IPS-18c (cell line): ENCODE measurements around the gene NTPCR.
"Not testable (repeated sequence)": the region's sequence is repeated elsewhere in the genome, so short reads cannot be mapped to it uniquely, and the experiment has no call there.

Experiments
- H3K4me3 ChIP-seq: 2 replicates; pipeline ENCODE4 v1.7.0; 2013; ENCODE audit warnings: low read depth, mild to moderate bottlenecking, low read length, moderate library complexity; ENCODE audit not compliant: insufficient read depth
- H3K9me3 ChIP-seq: one replicate; pipeline ENCODE4 v1.6.1; 2013; ENCODE audit warnings: mild to moderate bottlenecking, low read length, moderate library complexity; ENCODE audit not compliant: control insufficient read depth, insufficient read depth

Gene NTPCR

DNA sequence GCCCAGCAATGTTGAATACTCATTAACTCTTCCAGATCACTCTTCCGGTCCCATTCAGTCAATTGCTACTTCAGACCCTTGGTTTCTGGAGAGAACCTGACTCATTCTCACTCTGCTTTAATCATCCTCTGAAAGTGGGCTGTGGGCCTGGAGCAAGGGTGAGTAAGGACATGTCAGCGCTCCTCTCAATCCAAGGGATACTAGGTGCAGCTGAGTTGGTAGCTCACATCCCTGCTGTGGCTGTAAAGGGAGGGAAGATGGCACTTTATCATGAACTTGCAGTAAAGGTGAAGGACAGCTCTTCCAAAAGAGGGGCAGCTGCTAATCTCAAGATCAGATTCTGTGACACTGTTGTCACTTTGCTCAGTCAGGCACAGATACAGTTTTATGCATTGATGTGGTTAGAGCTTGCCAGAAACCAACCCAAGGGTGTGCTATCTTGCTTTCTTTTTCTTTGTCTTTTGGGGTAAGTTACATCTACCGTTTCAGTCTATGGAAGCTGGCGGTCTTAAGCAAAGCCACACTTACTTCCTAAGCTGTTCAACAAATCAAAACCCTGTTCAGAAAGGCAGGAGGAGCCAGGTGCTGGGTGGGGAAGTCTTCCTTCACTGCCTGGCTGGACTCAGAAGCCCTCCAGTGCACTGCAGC is 26.5 kb upstream of the NTPCR start:
- H3K4me3 ChIP-seq = no peak overlapping the region

DNA sequence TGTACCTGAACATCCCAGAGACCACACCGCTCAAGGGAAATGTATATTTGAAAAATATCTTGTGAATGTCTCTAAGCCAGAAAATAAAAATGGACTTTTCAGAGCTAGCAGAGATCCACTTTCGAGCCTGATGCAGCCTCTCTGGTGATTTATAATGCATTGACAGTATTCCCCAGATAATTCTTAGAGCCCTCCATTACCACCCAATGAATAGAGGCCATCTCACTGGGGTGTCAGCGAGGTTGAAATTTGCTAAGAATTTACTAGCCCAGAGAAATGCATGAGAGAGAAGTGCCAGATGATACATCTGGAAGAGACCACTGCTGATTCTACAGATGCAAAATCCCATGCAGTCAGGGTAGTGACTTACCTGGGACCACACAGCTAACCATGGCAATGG is 25.5 kb upstream of the NTPCR start:
- Histone ChIP-seq H3K9me3 (no peaks in the 10 kb centered on the region), H3K4me3 (no peak overlapping the region)

More for the DNA sequence above, 26.5 kb upstream of the NTPCR start:
- H3K9me3 ChIP-seq = no peaks in the 10 kb centered on the region

DNA sequence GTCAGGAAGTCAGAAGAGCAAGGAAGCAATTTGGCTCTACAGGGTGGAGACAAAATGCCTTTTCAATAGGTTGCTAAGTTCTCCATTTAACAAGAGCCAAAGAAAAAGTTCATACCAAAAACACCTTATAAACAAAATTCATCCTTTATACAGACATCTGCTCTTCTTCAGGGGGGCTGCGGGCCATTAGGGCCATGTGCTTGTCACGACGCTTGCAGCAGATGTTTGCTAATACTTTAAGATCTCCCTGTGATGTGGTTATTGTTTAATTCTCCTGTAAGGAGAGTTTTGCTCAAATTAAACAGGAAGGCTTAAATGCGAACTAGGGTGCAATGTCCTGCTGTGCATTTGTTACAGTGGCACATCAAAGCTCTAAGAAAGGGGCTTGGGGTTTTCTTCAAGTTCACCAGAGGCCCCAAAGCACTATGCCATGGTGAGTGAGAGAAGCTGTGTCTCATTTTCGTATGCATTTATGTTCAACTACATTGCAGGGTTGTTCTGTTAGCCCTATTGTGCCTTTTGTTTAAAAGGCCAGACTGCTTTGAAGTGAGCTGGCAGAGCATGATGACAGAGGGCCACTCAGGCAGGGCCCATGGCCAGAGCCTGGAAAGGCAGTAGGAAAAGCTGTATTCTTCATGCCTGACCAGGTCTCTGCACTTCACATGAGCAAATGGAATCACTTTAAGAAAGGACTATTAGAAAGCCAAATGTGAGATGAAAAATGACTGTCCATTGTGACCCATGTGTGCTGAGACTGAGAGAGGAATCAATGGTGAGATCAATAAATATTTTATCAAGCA is 24.8 kb upstream of the NTPCR start:
- Histone ChIP-seq H3K4me3 (no peak overlapping the region), H3K9me3 (no peaks in the 10 kb centered on the region)

DNA sequence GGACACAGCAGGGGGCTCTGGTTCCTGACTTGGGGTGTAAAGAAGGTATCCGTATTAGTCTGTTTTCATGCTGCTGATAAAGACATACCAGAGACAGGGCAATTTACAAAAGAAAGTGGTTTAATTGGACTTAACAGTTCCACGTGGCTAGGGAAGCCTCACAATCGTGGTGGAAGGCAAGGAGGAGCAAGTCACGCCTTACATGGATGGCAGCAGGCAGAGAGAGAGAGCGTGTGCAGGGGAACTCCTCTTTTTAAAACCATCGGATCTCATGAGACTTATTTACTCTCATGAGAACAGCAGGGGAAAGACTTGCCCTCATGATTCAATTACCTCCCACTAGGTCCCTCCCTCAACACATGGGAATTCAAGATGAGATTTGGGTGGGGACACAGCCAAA is 23.2 kb upstream of the NTPCR start:
- not testable (repeated sequence) for H3K9me3 ChIP-seq, H3K4me3 ChIP-seq

DNA sequence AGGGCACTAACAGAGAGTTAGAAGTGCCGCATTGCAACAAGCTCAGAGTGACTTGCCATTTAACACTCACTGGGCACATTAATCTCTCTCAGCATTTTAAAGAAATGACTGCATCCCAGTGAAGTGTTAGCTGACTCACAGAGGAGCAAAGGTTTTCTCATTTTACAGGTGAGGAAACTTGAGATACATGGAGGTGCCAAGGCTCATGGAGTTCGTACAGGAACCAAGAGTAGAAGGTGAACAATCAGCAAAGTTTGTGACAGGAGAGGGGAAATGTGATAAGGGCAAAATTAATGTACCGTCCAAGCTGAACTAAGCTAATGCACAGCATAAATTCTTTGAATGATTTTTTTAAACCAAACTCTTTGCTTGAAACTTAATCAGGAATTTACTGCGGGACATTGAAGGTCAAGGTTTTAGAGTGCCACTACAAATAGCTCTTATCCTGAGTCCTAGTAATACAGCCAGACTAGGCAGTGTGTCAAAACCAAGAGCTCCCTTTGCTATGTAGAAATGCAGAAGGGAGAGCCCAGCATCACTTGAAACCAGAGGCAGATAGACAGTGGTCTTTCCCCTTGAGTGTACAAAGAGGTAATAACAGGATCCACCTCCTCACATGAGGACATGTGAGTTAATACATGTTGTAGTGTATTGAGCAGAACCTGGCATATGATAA is 22.4 kb upstream of the NTPCR start:
- Histone ChIP-seq H3K9me3 (no peaks in the 10 kb centered on the region), H3K4me3 (no peak overlapping the region)

DNA sequence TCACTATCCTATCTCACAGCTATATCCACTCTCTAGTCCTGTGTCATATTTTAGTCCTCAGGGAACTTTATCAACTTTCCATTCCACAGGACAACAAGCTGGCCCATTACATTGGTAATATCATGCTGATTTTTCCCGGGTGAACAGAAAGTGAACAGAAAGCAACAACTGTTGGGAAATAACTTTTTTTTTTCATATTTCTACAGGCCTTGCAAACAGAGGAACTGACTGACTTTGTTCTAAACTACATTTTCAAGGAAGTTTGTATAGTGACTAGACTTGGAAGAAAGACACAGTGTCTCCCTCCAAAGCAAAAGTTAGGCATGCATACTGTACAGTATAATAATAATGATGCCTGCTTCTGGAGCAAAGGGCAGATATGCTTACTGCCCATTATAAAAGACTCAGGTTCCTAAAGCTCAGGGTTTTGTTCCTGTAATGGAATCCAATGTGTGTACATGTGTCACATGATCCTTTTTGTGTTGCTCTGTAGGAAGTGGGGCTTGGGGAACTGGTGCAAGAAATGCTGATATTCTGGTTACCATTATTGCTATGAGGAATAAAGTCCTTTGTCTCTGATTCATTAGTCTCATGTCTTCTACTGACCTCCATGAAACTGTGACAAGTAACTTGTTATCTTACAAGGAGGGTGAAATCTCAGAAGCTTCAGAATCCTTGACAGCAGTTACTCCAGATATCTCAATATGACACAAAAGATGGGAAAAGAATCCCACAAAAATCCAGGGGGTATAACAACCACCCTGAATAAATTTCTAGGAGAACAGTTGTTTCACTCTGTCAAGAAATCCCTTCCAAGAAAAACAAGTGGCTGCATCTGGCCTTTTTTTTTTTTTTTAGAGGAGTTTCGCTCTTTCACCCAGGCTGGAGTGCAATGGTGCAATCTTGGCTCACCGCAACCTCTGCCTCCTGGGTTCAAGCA is 17.7 kb upstream of the NTPCR start:
- H3K4me3 ChIP-seq = no peak overlapping the region

DNA sequence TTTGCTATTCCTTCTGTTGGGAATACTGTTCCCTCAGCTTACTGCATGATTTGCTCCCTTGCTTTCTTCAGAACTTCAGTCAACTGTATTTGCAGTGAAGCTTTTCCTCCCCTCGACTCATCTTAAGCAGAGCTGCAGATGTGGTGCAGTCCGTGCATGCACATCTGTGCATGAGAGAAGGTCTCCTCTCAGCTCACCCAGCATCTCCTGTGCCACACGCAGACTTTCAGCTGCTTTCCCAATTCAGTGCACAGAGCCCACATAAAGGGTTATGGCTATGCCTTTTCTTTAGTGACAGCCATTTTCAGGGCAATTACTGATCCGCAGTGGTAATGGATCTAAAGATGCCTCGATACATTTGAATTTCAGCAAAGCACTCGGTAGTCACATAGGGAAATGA is 13.5 kb upstream of the NTPCR start:
- no peaks in the 10 kb centered on the region for H3K9me3 ChIP-seq
- H3K4me3 ChIP-seq = no peak overlapping the region

More for the DNA sequence above, 17.7 kb upstream of the NTPCR start:
- no peaks in the 10 kb centered on the region for H3K9me3 ChIP-seq

DNA sequence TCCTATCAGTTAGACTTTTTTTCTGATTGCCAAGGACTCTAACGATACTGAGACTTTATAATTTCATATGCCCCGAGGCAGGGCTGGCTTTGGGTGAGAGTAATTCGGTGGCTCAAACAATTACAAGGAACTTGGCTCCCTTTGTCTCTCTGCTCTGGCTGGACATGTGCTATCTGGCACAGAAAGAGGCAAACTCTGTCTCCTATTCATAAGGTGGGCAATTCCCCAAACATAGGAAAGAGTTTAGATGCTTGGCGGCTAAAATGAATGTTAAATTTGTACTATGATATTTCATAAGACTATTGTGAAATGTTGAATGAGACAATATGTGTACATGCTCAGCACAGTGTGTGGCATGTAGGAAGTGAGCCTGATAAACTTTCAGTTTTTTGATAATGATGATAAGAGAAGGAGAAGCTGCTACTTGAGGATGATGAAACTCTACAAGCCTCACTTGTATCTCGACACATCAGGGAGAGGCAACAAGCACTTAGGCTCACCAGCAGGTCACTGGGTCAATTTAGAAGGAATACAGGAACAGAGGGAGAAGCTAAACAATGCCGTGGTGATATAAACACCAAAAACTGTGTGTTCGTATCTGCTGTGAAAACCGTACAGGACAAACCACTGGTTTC is 12.6 kb upstream of the NTPCR start:
- Histone ChIP-seq H3K9me3 (no peaks in the 10 kb centered on the region), H3K4me3 (no peak overlapping the region)

DNA sequence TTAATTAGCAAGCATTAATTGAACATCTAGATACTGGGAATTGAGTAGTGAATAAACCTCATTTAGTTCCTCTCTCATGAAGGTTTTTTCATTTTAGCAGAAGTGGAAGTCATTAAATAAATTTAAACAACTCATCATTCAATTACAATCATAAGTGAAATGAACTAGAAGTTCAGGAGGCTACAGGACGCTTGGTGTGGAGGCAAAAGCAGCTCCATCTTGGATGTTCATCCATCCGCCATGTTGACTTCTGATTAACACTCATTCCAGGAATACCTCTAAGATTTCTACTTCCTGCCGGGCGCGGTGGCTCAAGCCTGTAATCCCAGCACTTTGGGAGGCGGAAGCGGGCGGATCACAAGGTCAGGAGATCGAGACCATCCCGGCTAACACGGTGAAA is 11.5 kb upstream of the NTPCR start:
- H3K9me3 ChIP-seq = no peaks in the 10 kb centered on the region
- no peak overlapping the region for H3K4me3 ChIP-seq

DNA sequence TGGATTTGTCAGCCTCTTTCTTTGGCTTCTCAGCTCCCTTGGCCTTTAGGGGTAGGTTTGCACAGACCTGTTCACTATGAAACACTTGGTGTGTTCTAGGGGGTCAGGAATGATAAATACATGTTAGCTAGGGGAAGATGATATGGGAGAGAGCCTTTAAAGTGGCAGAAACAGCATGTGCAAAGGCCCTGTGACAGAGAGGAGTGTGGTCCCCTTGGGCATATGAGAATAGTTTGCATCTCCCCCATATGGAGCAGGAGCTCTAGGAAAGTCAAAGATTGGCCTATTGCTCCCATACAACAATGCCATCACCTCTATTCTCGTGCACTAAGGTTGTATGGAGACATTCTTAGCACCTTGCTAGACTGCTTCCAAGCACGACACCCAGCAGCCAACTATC is 10.7 kb upstream of the NTPCR start:
- Histone ChIP-seq H3K4me3 (no peak overlapping the region), H3K9me3 (no peaks in the 10 kb centered on the region)

DNA sequence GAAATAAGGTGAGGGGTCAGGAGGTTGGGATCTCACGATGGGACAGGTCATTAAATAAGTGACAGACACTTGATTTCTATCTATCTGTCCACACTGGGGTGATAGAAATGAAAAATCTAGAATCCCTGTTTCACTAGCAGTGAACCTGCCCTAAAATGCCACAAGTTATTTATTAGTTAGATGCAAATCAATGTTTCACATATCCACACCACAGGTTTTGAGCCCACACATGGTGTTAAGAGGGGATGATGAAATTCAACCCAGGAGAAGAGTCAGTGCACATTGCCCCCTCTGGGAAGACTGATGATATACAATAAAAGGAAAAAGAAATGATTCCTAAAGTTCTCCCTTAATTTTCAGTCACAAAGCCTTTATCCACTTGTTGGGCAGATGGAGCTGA is 10.1 kb upstream of the NTPCR start:
- Histone ChIP-seq H3K9me3 (no peaks in the 10 kb centered on the region), H3K4me3 (no peak overlapping the region)

DNA sequence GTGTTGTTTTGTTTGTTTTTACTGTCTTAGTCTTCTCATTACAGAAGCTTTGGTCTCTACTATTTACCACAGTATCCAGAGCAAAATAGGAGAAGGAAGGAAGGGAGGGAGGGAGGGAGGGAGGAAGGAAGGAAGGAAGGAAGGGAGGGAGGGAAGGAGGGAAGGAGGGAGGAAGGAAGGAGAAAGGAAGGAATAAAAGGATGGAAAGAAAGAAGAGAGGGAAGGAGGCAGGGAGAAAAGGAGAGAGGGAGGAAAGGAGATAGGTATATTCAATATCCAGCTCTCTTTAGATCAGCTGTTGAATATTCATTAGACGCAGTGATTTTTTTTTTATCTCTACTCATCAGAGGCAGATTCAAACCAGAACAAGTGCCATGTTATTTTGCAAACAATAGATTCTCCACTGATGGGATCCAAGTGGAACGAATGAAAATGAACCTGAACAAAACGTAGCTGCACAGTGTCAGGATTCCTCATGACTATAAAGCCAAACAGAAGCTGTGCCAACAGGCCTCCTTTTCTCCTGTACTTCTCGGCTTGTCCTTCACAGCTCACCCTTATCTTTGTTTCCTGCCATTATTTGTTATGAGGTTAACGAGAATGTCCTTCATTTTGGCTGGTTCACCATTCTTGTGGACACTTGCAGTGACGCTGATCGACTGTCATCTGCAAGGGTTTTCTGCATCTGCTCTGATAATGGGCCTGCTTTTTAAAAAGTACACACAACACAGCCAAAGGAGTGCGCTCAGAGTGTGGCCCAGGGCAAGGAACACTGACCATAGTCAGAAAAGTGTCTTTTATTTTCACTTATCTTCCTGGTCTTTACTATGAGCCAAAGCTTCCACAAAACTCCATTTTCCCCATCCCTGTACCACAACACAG is 7.8 kb upstream of the NTPCR start:
- no peak overlapping the region for H3K4me3 ChIP-seq
- no peaks in the 10 kb centered on the region for H3K9me3 ChIP-seq

DNA sequence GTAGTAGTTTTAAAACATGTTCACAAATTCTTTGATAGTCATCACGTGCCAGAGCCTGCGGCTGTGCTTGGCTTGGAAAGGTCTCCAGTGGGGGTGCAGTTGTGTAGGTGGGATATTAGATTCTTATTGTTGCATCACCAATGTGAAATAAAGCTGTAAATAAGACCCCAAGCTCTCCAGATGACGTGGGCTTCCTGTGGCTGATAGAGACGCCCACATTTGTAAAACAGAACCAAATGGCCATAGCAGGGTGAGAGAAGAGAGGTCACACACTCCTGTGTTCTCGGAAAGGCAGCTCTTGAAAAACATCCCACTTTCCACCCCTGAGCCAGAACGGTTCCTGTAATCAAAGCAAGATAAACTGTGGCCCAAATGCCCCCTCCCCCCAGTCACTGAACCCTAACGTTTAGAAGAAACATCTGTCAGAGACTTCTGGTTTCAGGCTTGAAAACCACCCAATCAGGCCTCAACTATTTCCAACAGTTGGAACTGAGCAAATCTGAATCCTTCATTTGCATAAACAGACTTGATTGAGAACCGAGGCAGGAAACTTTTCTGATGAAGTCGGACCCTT is 6.6 kb upstream of the NTPCR start:
- no peak overlapping the region for H3K4me3 ChIP-seq
- no peaks in the 10 kb centered on the region for H3K9me3 ChIP-seq

DNA sequence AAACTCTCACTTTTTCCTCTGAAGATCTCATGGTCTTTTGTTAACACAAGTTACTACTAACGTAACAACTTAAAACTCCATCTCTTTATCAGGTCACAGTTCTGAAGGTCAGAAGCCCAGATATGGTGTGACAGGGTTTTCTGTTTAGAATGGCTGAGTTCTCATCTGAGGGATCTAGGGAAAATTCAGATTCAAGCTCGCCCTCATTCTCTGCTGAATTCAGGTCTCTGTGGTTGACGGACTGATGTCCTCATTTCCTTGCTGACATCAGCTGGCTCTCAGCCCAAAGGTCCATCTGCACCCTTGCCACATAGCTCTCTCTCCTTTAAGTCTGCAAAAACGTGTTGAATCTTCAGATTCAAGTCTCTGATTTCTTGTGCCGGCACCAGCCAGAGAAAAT is 6.1 kb upstream of the NTPCR start:
- Histone ChIP-seq H3K4me3 (no peak overlapping the region), H3K9me3 (no peaks in the 10 kb centered on the region)

DNA sequence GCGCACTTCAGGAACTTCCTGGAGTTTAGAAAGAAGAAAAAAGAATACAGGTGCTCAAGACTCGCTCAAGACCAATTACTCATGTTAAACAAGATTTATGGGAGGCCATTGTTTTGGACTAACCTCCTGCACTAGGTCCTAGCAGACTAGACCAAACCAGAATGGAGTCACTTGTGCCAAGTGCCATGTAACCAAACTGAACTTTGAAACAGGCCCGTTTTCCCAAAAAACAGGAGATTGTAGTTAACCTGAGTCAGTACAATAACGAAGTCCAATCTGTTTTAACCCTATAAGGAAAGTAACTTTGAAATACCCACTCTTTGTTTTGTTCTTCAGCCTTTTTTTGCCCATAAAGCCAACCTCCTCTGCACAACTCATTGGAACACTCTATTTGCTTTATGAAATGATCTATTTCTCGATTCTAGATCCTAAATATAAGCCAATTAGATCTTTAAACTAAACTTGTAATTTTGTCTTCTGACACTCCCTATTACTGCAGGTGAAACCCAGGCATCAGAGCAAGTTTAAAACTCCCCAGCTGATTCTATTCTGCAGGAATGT is 695 bp upstream of the NTPCR start:
- H3K4me3 ChIP-seq = peak overlapping the region; percentile 86; the same call in 1 of the 2 replicates
- no peaks in the 10 kb centered on the region for H3K9me3 ChIP-seq
